ENCODE results near the gene TSPAN32. TPM values are rescaled to one million over a fixed set of nuclear protein-coding genes. Genes with fewer than 3 reads are reported as not detected.

The TSPAN32 gene
- total RNA-seq, 2 donors from 2014 or later = not detected

DNA sequence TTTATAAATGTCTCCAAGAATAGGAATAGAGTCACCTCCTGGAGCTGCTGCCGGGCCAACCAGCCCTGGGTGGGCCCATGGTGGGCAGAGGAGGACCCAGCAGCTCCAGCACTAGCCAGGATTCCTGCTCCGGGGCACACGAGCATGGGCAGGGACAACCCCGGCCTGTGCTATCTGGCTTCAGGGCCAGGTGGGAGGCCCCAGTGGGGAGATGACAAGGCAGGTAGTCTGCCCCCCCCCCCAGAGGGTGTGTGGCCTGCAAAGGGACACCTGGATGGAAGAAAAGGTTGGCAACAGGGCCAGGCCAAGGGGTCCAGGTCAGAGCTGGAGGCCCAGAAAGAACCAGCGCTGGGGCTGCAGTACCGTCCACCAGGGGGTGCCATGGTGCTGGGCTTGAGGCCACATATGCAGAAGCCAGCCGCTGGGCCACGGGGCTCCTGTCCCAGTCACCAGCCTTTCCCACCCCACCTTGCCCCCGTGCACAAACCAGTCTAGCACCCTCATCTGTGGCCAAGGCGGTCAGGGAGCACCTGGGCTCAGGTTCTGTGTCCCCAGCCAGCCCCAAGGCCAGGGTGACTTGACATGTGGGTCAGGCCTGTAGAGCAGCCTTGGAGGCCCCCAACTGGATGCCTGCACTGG is 3.4 kb downstream of the TSPAN32 start:
- Mint-ChIP-seq H3K27ac (no peak overlapping the region), H3K36me3 (ENCODE audit: low read depth) (no peaks in the 10 kb centered on the region), H3K9me3 (no peaks in the 10 kb centered on the region), H3K4me1 (no peaks in the 10 kb centered on the region), H3K4me3 (no peak overlapping the region), H3K27me3 (ENCODE audit: insufficient read depth) (no peaks in the 10 kb centered on the region)
- H3K4me1 ChIP-seq (ENCODE audit: control insufficient read depth, insufficient read depth, low read length) = no peaks in the 10 kb centered on the region
- H3K4me3 ChIP-seq (ENCODE audit: low read length) = no peak overlapping the region
- H3K27ac ChIP-seq (ENCODE audit: low read depth, low read length) = no peak overlapping the region
- TF ChIP-seq, protein P1, sequence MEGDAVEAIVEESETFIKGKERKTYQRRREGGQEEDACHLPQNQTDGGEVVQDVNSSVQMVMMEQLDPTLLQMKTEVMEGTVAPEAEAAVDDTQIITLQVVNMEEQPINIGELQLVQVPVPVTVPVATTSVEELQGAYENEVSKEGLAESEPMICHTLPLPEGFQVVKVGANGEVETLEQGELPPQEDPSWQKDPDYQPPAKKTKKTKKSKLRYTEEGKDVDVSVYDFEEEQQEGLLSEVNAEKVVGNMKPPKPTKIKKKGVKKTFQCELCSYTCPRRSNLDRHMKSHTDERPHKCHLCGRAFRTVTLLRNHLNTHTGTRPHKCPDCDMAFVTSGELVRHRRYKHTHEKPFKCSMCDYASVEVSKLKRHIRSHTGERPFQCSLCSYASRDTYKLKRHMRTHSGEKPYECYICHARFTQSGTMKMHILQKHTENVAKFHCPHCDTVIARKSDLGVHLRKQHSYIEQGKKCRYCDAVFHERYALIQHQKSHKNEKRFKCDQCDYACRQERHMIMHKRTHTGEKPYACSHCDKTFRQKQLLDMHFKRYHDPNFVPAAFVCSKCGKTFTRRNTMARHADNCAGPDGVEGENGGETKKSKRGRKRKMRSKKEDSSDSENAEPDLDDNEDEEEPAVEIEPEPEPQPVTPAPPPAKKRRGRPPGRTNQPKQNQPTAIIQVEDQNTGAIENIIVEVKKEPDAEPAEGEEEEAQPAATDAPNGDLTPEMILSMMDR (conservative IDR thresholded peaks at IDR 0.05) = peak; percentile 93
- H3K9ac ChIP-seq (ENCODE audit: extremely low read depth, low read length, poor library complexity, severe bottlenecking) = no peak overlapping the region
- H3K27me3 ChIP-seq (ENCODE audit: control insufficient read depth, insufficient read depth, low read length, poor library complexity, severe bottlenecking) = no peaks in the 10 kb centered on the region
- WGBS, 2 experiments (ENCODE audit: insufficient coverage in 1 of 2, insufficient read length in 1 of 2) = 10 to 42% methylated on average over 6 to 10 of the region's 10 CpGs
- peak; percentile 97 for DNase-seq
- H3K36me3 ChIP-seq (ENCODE audit: control insufficient read depth, insufficient read depth, low read length) = no peaks in the 10 kb centered on the region
- H3K9me3 ChIP-seq (ENCODE audit: control insufficient read depth, low read length) = no peaks in the 10 kb centered on the region

DNA sequence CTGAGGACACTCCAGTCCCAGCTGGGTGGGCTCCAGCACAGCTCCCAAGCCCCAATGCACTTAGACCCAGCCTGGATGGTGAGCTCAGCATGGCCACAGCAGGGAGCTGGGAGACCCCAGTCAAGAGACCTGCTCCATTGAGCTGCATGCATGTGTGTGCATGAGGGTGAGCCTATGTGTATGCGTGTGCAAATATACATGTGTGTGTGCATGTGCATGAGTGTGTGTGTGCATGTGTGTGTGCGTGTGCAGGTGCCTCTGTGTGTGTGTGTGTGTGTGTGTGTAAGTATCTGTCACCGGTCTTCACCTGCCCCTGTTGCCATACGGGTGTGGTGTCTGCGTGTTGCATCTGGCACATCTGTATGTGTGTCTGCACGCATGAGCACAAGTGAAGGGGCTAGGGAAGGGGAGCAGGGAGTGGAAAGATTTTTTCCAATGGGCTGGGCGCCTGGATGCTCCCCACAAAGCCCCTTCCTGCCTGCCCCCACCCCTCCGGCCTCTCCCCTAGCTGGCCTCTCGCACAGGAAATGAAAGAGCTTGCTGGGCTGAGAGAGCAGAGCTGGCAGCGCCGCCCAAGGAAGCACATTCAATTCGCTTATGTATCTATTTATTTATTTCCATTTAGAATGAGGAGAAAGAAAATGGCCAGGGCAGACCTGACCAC is 4.1 kb downstream of the TSPAN32 start:
- Mint-ChIP-seq H3K4me1 (no peaks in the 10 kb centered on the region), H3K27ac (no peak overlapping the region), H3K4me3 (no peak overlapping the region), H3K36me3 (ENCODE audit: low read depth) (no peaks in the 10 kb centered on the region), H3K9me3 (no peaks in the 10 kb centered on the region), H3K27me3 (ENCODE audit: insufficient read depth) (no peaks in the 10 kb centered on the region)
- Histone ChIP-seq H3K4me1 (ENCODE audit: control insufficient read depth, insufficient read depth, low read length) (no peaks in the 10 kb centered on the region), H3K27ac (ENCODE audit: low read depth, low read length) (no peak overlapping the region), H3K9ac (ENCODE audit: extremely low read depth, low read length, poor library complexity, severe bottlenecking) (no peak overlapping the region), H3K27me3 (ENCODE audit: control insufficient read depth, insufficient read depth, low read length, poor library complexity, severe bottlenecking) (no peaks in the 10 kb centered on the region), H3K36me3 (ENCODE audit: control insufficient read depth, insufficient read depth, low read length) (no peaks in the 10 kb centered on the region), H3K9me3 (ENCODE audit: control insufficient read depth, low read length) (no peaks in the 10 kb centered on the region), H3K4me3 (ENCODE audit: low read length) (no peak overlapping the region)
- peak; percentile 40 for DNase-seq
- WGBS, 2 experiments (ENCODE audit: insufficient coverage in 1 of 2, insufficient read length in 1 of 2) = 84 to 98% methylated on average over 7 to 11 of the region's 12 CpGs
- TF ChIP-seq, protein P1 (conservative IDR thresholded peaks at IDR 0.05) = no peak

DNA sequence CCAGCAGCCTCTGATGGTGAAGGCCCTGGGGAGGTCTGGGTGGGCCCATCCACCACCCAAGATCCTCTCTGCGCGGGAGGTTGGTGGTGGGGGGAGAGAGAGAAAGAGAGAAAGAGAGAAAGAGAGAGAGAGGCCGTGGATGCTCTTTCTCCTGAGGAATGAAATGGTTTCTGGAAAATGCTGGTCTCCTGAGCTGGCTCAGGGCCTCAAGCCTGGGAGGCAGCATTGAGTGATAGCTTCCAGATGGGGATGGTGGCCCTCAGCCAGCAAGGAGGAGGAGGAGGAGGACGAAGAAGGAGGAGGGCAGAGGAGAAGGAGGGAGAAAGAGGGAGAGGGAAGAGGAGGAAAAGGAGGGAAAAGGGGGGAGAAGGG is 4.6 kb downstream of the TSPAN32 start:
- H3K4me1 Mint-ChIP-seq = no peaks in the 10 kb centered on the region
- no peak overlapping the region for H3K4me3 ChIP-seq (ENCODE audit: low read length)
- peak; percentile 42 for DNase-seq
- TF ChIP-seq, protein P1 (conservative IDR thresholded peaks at IDR 0.05) = no peak
- H3K36me3 Mint-ChIP-seq (ENCODE audit: low read depth) = no peaks in the 10 kb centered on the region
- H3K9ac ChIP-seq (ENCODE audit: extremely low read depth, low read length, poor library complexity, severe bottlenecking) = no peak overlapping the region
- no peaks in the 10 kb centered on the region for H3K4me1 ChIP-seq (ENCODE audit: control insufficient read depth, insufficient read depth, low read length)
- no peaks in the 10 kb centered on the region for H3K27me3 ChIP-seq (ENCODE audit: control insufficient read depth, insufficient read depth, low read length, poor library complexity, severe bottlenecking)
- no peaks in the 10 kb centered on the region for H3K9me3 Mint-ChIP-seq
- no peak overlapping the region for H3K27ac ChIP-seq (ENCODE audit: low read depth, low read length)
- H3K4me3 Mint-ChIP-seq = no peak overlapping the region
- 67 to 82% methylated on average over 1 to 4 of the region's 4 CpGs for WGBS, 2 experiments (ENCODE audit: insufficient coverage in 1 of 2, insufficient read length in 1 of 2)
- H3K36me3 ChIP-seq (ENCODE audit: control insufficient read depth, insufficient read depth, low read length) = no peaks in the 10 kb centered on the region
- H3K9me3 ChIP-seq (ENCODE audit: control insufficient read depth, low read length) = no peaks in the 10 kb centered on the region
- H3K27ac Mint-ChIP-seq = no peak overlapping the region
- no peaks in the 10 kb centered on the region for H3K27me3 Mint-ChIP-seq (ENCODE audit: insufficient read depth)
